ENCODE results near the gene UIMC1. TPM values are rescaled to one million over a fixed set of nuclear protein-coding genes. Genes with fewer than 3 reads are reported as not detected.
"Not testable (repeated sequence)": the region's sequence is repeated elsewhere in the genome, so short reads cannot be mapped to it uniquely, and the experiment has no call there.

UIMC1 gene
- total RNA-seq, 1 donor from 2014 or later: 36.1 TPM

DNA sequence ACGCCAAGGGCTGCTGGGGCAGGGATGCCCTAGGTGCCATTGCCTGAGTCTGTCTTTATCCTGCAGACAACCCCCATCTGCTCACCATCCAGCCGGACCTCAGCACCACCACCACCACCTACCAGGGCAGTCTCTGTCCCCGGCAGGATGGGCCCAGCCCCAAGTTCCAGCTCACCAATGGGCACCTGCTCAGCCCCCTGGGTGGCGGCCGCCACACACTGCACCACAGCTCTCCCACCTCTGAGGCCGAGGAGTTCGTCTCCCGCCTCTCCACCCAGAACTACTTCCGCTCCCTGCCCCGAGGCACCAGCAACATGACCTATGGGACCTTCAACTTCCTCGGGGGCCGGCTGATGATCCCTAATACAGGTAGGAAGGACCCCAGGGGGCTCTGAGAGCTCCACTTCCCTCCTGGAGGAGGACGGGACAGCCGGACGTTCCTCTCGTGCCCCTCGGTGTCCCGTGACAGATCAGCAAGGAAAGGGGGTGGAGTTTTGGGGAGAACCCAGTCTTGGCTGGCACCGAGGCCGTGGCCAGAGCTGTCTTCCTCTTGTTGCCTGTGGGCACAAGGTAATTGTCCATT is 132.3 kb downstream of the UIMC1 start:
- Histone ChIP-seq H3K4me2 (ENCODE audit: low read length) (no peak overlapping the region), H3K79me2 (ENCODE audit: insufficient read depth, low read length) (no peaks in the 10 kb centered on the region), H3K9ac (ENCODE audit: low read length) (no peak overlapping the region), H3K27me3 (ENCODE audit: insufficient read depth, low read length) (peaks cover 13% of the 10 kb centered on the region), H4K20me1 (ENCODE audit: insufficient read depth, low read length) (no peaks in the 10 kb centered on the region), H2AFZ (ENCODE audit: low read depth, low read length) (no peak overlapping the region), H3K9me3 (ENCODE audit: insufficient read depth, low read depth, low read length) (no peaks in the 10 kb centered on the region), H3K36me3 (ENCODE audit: insufficient read depth, low read length) (no peaks in the 10 kb centered on the region), H3K4me3 (ENCODE audit: insufficient read depth, low read depth, low read length) (no peak overlapping the region), H3K27ac (ENCODE audit: low read depth, low read length) (no peak overlapping the region), H3K4me1 (ENCODE audit: insufficient read depth, low read length) (no peaks in the 10 kb centered on the region)
- H3K27me3 Mint-ChIP-seq (ENCODE audit: low read depth, unreplicated experiment): peaks cover 48% of the 10 kb centered on the region
- no peak overlapping the region for H3K27ac Mint-ChIP-seq (ENCODE audit: unreplicated experiment)
- DNase-seq (ENCODE audit: low read depth): no peak
- no peak overlapping the region for H3K4me3 Mint-ChIP-seq (ENCODE audit: unreplicated experiment)
- H3K9me3 Mint-ChIP-seq (ENCODE audit: unreplicated experiment): no peaks in the 10 kb centered on the region
- TF ChIP-seq, protein P1, sequence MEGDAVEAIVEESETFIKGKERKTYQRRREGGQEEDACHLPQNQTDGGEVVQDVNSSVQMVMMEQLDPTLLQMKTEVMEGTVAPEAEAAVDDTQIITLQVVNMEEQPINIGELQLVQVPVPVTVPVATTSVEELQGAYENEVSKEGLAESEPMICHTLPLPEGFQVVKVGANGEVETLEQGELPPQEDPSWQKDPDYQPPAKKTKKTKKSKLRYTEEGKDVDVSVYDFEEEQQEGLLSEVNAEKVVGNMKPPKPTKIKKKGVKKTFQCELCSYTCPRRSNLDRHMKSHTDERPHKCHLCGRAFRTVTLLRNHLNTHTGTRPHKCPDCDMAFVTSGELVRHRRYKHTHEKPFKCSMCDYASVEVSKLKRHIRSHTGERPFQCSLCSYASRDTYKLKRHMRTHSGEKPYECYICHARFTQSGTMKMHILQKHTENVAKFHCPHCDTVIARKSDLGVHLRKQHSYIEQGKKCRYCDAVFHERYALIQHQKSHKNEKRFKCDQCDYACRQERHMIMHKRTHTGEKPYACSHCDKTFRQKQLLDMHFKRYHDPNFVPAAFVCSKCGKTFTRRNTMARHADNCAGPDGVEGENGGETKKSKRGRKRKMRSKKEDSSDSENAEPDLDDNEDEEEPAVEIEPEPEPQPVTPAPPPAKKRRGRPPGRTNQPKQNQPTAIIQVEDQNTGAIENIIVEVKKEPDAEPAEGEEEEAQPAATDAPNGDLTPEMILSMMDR (IDR thresholded peaks at IDR 0.05; ENCODE audit: insufficient read depth, low read depth, low read length): no peak
- TF ChIP-seq EZH2 (IDR thresholded peaks at IDR 0.05; ENCODE audit: insufficient read depth, low read length): no peak
- FAIRE-seq: no peak
- no peaks in the 10 kb centered on the region for H3K4me1 Mint-ChIP-seq (ENCODE audit: low read depth, unreplicated experiment)
- H3K36me3 Mint-ChIP-seq (ENCODE audit: low read depth, unreplicated experiment): peaks cover 5% of the 10 kb centered on the region

- Mint-ChIP-seq H3K27me3 (ENCODE audit: low read depth, unreplicated experiment) (peaks cover 46% of the 10 kb centered on the region), H3K4me3 (ENCODE audit: unreplicated experiment) (no peak overlapping the region), H3K36me3 (ENCODE audit: low read depth, unreplicated experiment) (peaks cover 5% of the 10 kb centered on the region), H3K4me1 (ENCODE audit: low read depth, unreplicated experiment) (no peaks in the 10 kb centered on the region), H3K9me3 (ENCODE audit: unreplicated experiment) (no peaks in the 10 kb centered on the region), H3K27ac (ENCODE audit: unreplicated experiment) (no peak overlapping the region)
- Histone ChIP-seq H4K20me1 (ENCODE audit: insufficient read depth, low read length) (no peaks in the 10 kb centered on the region), H3K79me2 (ENCODE audit: insufficient read depth, low read length) (no peaks in the 10 kb centered on the region), H3K9ac (ENCODE audit: low read length) (no peak overlapping the region), H2AFZ (ENCODE audit: low read depth, low read length) (no peak overlapping the region), H3K9me3 (ENCODE audit: insufficient read depth, low read depth, low read length) (no peaks in the 10 kb centered on the region), H3K27ac (ENCODE audit: low read depth, low read length) (no peak overlapping the region), H3K4me3 (ENCODE audit: insufficient read depth, low read depth, low read length) (no peak overlapping the region), H3K36me3 (ENCODE audit: insufficient read depth, low read length) (no peaks in the 10 kb centered on the region), H3K4me2 (ENCODE audit: low read length) (no peak overlapping the region), H3K27me3 (ENCODE audit: insufficient read depth, low read length) (peaks cover 13% of the 10 kb centered on the region), H3K4me1 (ENCODE audit: insufficient read depth, low read length) (no peaks in the 10 kb centered on the region)
- no peak for FAIRE-seq
- TF ChIP-seq, protein P1 (IDR thresholded peaks at IDR 0.05; ENCODE audit: insufficient read depth, low read depth, low read length): no peak
- TF ChIP-seq EZH2 (IDR thresholded peaks at IDR 0.05; ENCODE audit: insufficient read depth, low read length): no peak
- DNase-seq (ENCODE audit: low read depth): no peak
Observed at GRCh38 chr5:176873541-176874172, 132.9 kb downstream of the UIMC1 start.

- H3K27me3 Mint-ChIP-seq (ENCODE audit: low read depth, unreplicated experiment): peaks cover 46% of the 10 kb centered on the region
- not testable (repeated sequence) for H3K9me3 ChIP-seq (ENCODE audit: insufficient read depth, low read depth, low read length); H3K36me3 ChIP-seq (ENCODE audit: insufficient read depth, low read length); H3K36me3 Mint-ChIP-seq (ENCODE audit: low read depth, unreplicated experiment); H3K27ac Mint-ChIP-seq (ENCODE audit: unreplicated experiment); FAIRE-seq; H3K4me1 Mint-ChIP-seq (ENCODE audit: low read depth, unreplicated experiment); H3K4me3 Mint-ChIP-seq (ENCODE audit: unreplicated experiment); H3K4me1 ChIP-seq (ENCODE audit: insufficient read depth, low read length); H2AFZ ChIP-seq (ENCODE audit: low read depth, low read length); H3K9ac ChIP-seq (ENCODE audit: low read length); H3K4me2 ChIP-seq (ENCODE audit: low read length); H3K4me3 ChIP-seq (ENCODE audit: insufficient read depth, low read depth, low read length); DNase-seq (ENCODE audit: low read depth); H4K20me1 ChIP-seq (ENCODE audit: insufficient read depth, low read length); H3K79me2 ChIP-seq (ENCODE audit: insufficient read depth, low read length); H3K27ac ChIP-seq (ENCODE audit: low read depth, low read length); H3K9me3 Mint-ChIP-seq (ENCODE audit: unreplicated experiment)
- peaks cover 11% of the 10 kb centered on the region for H3K27me3 ChIP-seq (ENCODE audit: insufficient read depth, low read length)
Observed at GRCh38 chr5:176873011-176873410, 133.6 kb downstream of the UIMC1 start.

GRCh38 chr5:176872586-176872985 is 134.0 kb downstream of the UIMC1 start:
- not testable (repeated sequence) for H3K9me3 Mint-ChIP-seq (ENCODE audit: unreplicated experiment)

More at GRCh38 chr5:176872586-176872985, 134.0 kb downstream of the UIMC1 start:
- H3K4me1 Mint-ChIP-seq (ENCODE audit: low read depth, unreplicated experiment); H4K20me1 ChIP-seq (ENCODE audit: insufficient read depth, low read length); H3K4me1 ChIP-seq (ENCODE audit: insufficient read depth, low read length); H3K79me2 ChIP-seq (ENCODE audit: insufficient read depth, low read length); DNase-seq (ENCODE audit: low read depth); H3K27ac Mint-ChIP-seq (ENCODE audit: unreplicated experiment); H3K9me3 ChIP-seq (ENCODE audit: insufficient read depth, low read depth, low read length); H3K4me3 ChIP-seq (ENCODE audit: insufficient read depth, low read depth, low read length); H3K4me3 Mint-ChIP-seq (ENCODE audit: unreplicated experiment); H3K9ac ChIP-seq (ENCODE audit: low read length); H3K4me2 ChIP-seq (ENCODE audit: low read length); H2AFZ ChIP-seq (ENCODE audit: low read depth, low read length); FAIRE-seq; H3K36me3 ChIP-seq (ENCODE audit: insufficient read depth, low read length); H3K27ac ChIP-seq (ENCODE audit: low read depth, low read length); H3K36me3 Mint-ChIP-seq (ENCODE audit: low read depth, unreplicated experiment): not testable (repeated sequence)
- peaks cover 43% of the 10 kb centered on the region for H3K27me3 Mint-ChIP-seq (ENCODE audit: low read depth, unreplicated experiment)
- peaks cover 12% of the 10 kb centered on the region for H3K27me3 ChIP-seq (ENCODE audit: insufficient read depth, low read length)
